Cortex of kidney (tissue), 1 donor: Measurements from ENCODE around the gene ZNF516.

Source experiments
- DNase-seq: peaks from one replicate; lab custom pipeline; 2025; lab: John Stamatoyannopoulos, UW

The ZNF516 gene

DNA sequence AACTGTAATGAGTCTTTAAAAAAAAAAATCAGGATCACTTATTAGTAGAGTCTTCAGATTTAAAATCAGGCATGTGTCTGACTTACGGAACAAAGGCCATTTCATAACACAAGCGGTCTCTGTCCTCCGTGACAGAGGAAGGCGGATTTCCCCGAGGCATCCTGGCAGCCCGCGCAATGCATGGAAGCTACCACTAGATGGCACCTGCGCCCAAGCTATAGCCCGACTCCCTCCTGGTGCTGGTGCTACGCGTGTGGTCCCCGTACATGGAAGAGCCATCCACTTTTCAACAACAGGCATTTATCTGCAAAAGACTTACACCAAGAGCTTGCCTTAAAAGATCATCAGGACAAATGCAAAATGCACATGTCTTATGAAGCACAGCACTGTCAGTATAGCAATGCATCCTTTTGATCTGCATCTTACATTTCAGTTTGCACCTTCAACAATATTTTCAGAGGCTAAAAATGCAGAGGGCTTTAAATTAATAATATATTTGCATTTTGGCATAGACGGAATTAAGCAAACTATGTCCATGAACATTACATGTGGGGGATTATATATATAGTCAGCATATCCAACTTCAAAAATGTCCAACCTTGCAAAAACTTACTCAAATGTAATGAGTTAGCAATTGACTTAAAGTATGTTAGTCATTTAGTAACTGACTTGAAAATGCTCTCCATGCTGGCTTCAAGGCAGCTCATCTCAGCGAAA is 96.0 kb downstream of the ZNF516 start:
- DNase-seq: no peak

DNA sequence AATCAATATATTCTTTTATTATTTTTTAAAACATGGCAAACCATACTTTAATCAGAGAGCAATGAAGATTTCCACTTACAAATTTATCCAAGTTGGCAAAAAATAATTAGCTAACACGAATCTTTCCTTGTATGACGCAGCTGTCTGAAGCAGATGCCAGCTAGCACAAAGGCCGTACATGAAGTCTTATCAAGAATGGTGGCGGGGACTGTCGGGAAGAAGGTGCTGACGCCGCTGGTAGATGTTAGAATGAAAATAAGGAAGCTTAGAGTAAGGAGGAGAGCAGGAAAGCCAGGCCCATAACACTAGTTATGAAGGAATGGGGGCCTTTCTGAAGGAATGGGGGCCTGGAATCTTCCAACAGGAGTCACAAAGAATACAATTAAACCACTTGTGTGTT is 96.7 kb downstream of the ZNF516 start:
- no peak for DNase-seq

DNA sequence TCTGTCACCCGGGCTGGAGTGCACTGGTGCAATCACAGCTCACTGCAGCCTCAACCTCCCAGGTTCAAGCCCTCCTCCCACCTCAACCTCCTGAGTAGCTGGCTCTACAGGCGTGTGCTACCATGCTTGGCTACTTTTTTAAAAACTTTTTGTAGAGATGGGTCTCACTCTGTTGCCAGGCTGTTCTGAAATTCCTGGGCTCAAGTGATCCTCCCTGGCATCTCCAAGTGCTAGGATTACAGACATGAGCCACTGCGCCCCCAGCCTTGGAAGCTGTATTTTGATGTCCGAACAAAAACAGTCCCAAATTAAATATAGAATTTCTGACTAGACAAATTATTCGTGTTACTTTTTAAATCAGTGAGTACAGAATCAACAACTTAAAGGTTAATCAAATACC is 97.4 kb downstream of the ZNF516 start:
- no peak for DNase-seq

DNA sequence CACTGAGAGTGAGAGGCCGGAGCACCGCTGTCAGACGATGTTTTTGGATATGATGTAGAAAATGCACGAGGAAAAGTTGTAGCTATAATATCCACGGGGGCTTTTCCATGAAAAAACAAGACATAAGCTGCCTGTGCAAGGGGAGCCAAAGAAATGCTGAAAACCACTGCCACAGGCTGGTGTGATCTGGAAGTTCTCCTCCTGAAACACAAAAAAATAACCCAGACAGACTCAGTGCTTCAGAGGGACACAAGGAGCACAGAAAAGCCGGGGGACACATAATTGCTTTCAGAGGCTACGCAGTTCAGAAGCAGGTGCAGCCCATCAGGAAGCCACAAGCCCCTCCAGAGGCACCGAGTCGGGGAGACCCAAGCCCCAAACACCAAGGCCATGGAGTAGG is 98.2 kb downstream of the ZNF516 start:
- DNase-seq: no peak

DNA sequence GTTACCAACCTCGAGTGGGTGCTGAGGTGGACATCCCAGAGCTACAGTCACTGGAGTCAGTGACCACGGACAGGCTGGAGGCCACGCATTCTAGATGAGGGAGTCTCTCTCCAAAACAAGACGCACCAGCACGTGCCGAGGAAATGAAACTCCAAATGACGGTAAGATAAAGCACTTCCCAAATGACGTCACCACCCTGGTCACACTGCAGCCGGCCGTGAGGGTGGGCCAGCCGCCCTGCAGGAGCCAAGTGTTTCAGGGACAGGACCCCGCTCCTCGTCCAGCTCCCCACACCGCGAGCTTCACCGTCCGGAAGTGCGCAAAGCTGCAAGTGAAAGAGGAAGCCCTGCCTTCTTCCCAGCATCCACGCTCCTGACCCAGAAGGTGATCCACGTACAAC is 99.4 kb downstream of the ZNF516 start:
- no peak for DNase-seq

- DNase-seq: no peak
Observed at GRCh38 chr18:76394780-76395476, 100.1 kb downstream of the ZNF516 start.

DNA sequence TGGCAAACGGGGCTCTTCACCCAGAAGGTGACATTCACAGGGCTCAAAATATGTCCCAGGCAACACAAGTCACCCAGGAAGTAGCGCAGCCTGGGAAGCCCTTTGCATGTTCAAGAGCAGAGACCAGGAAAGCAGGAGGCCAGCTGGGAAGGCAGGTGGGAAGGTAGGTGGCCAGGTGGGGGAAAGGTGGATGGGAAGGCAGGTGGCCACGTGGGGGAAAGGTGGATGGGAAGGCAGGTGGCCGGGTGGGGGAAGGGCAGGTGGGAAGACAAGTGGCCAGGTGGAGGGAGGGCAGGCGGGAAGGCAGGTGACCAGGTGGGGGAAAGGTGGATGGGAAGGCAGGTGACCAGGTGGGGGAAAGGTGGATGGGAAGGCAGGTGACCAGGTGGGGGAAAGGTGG is 102.7 kb downstream of the ZNF516 start:
- DNase-seq: no peak

DNA sequence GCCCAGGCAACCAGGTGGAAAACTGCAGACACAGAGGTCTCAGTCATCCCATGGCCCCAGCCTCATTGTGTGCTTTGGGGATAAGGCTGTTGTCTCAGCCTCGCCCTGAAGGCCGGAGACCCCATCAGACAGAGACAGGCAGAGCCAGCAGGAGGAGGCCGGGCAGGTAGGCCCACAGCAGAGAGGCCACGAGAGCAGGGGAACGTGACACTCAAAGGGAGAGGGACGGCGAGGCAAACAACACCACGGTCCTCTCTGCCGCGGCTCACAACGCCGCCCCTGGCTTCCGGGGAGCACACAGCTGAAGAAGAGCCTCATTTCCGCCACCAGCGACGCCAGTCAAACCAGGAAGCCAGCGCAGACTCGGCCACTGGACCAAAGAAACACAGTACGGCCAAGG is 103.3 kb downstream of the ZNF516 start:
- DNase-seq: no peak

- DNase-seq: no peak
Observed at GRCh38 chr18:76391038-76391437, 104.0 kb downstream of the ZNF516 start.

DNA sequence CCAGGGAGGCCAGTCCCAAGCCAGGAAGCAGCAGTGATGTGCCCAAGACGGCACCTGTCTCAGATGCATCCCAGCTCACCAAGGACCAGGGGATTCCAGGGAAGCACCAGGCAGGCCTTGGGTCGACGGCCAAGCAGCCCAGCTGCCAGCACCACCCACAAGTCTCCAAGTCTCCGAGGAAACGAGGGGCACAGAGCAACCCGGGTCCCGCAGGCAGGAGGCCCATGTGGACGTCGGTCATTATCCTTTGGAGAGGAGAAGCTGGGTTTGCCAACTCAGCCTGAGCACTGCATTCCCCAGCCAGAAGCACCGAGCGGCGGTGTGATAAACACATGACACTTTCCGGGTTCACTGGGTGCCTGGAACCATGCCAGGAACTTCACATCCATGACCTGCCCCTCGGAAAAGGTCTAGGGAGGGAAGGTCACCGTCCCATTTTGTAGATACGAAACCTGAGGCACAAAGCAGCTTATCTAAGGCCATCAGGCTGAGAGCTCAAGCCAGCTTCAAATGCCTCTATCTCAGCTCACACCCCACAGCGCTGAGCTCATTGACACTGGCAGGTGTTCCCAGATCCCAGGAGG is 104.5 kb downstream of the ZNF516 start:
- no peak for DNase-seq

DNA sequence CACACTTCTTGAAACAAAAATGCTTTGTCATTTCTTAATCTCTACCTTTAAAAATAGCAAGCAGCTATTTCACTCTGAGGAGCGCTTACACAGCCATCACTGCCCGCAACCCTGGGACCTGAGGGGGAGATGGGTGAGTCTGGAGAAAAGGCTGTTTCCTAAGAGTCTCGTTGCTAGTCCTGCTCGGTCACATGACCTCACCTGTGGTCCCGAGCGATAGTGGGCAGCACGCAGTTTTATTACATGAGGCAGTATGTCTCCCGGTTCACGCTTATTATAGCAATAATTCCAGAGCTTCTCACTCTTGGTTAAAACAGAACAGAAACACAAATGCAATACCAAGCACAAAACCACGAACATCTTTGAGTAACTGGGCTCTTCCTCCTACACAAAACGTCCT is 105.3 kb downstream of the ZNF516 start:
- DNase-seq: no peak

DNA sequence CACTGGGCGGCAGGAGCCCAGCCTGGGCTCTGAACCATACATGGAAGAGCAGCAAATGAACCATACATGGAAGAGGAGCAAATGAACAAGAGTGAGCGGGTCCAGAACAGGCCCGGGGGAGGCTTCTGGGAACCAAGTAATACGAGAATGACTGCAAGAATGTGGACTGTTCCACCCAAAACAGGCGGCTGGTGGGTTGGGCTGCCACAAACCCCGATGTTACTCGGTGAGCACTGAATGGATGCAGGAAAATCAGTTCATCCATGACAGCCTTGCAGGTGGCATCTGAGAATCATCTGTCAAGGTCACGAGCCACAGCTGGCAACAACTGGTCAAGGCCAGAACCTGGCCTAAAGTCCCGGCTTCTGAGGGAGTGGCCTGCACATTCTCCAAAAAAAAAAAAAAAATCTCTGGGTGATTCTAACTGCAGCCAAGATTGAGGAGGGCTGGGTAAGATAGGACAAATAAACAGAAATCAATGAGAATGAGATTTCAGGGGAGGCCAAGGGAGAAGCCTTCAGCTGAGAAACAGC is 106.1 kb downstream of the ZNF516 start:
- DNase-seq: no peak

- DNase-seq: no peak
Observed at GRCh38 chr18:76388261-76388660, 106.8 kb downstream of the ZNF516 start.

GRCh38 chr18:76387608-76388007 is 107.4 kb downstream of the ZNF516 start:
- DNase-seq: no peak

GRCh38 chr18:76386886-76387285 is 108.2 kb downstream of the ZNF516 start:
- no peak for DNase-seq

- DNase-seq: no peak
Observed at GRCh38 chr18:76386071-76386470, 109.0 kb downstream of the ZNF516 start.

DNA sequence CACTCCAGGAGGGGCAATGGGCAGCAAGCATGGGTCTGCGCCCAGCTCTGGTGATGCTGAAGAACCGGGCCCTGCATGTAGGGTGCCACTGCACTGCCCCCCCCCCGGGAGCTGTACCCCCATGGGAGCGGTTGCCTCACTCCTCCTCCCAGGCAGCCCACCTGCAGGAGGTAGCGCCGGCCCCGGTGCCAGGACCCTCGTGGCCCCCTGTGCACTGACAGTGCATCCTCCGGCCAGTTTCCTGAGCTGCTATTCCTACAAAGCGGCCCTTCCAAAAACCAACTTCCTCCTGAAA is 109.4 kb downstream of the ZNF516 start:
- no peak for DNase-seq

GRCh38 chr18:76384861-76385680 is 110.0 kb downstream of the ZNF516 start:
- no peak for DNase-seq

DNA sequence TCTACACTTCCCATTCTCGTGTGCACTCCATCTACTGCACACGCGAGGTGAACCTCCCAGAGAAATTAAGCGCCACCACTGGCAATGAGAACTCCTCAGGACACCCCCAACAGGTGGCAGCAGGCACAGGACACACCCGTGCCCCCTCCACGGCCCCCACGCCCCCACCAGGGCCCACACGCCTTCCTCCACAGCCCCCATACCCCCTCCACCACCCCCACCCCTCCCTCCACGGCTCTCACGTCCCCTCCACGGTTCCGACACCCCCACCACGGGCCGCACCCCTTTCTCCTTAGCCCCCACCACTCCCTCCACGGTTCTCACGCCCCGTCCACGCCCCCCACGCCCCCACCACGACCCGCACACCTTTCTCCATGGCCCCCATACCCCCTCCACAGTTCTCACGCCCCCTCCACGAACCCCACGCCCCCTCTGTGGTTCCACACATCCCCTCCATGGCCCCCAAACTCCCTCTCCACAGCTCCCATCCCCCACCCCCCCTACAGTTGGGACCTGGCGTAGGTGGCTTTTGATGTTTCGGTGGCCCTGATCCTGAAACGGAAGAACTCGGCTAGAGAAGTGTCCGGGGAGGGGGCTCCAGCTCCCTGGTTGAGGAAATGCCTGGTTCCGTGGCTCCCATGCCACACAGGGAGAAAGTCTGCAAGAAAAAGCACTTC is 110.8 kb downstream of the ZNF516 start:
- DNase-seq: no peak

- DNase-seq: no peak
Observed at GRCh38 chr18:76383636-76384035, 111.4 kb downstream of the ZNF516 start.

- DNase-seq: no peak
Observed at GRCh38 chr18:76382275-76382674, 112.8 kb downstream of the ZNF516 start.
